AG08395 (cell line): ENCODE results near the gene LCAT.
A peak's percentile ranks its signal among the peaks of the same experiment; 100 is the strongest.
"Not testable (repeated sequence)": the region's sequence is repeated elsewhere in the genome, so short reads cannot be mapped to it uniquely, and the experiment has no call there.

Source experiments
- DNase-seq: peaks from one replicate; pipeline ENCODE4 v3.0.0; 2012; ENCODE audit warnings: mixed read lengths, low spot score

LCAT gene

GRCh38 chr16:67946966-67947558, 3.1 kb upstream of the LCAT start:
- DNase-seq = no peak

DNA sequence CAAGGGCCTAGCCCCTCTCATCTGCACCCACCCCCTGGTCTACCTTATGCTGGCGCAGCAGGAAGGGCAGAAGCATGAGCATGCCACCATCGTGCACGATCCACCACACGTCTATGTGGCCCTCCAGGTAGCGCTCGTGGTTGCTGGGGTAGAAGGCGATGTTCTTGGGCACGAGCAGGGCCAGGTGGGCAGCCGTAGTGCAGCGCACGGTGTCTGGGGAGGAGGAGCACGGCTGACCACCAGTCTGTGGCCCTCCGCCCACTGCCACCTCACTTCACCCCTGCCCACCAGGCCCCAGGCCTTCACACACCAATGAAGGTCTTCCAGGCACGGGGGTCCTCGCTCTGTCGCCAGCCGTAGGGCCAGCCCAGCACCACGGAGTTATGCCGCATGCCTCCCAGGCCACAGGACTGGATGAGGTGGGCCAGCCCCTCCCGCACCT, 2.2 kb upstream of the LCAT start:
- no peak for DNase-seq

- DNase-seq = no peak
These were observed 1.5 kb upstream of the LCAT start for GRCh38 chr16:67945392-67945933.

DNA sequence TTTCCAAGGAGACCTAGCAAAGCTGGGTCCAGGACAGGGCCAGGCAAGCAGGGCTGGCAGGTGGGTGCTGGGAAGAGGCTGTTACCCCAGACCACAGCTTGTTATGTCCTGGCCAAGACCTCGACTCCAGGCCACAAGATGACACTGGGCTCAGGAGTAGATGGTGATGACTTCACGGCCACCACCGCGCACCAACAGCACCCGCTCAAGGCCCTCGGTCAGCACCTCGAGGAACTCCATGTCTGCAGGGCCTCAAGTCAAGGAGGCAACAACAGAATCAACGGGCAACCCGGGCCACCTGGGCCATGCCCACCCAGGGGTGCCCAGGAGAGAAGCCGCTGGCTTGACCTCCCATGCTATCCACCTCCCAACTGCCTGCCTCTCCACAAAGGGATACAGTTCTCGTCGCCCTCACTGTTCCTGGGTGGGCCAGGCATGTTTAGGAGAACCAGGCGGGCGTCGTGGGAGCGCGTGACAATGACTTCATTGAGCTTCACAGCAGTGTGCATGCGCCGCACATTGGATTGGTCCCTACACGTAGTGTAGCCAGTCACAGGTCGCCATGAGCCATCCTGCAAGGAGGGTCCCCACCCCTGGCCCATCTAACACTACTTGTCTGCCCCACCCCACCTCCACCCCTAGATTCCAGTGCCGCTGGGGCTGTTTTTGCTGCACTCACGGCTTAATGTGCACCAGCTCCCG, 921 bp upstream of the LCAT start:
- DNase-seq = no peak

DNA sequence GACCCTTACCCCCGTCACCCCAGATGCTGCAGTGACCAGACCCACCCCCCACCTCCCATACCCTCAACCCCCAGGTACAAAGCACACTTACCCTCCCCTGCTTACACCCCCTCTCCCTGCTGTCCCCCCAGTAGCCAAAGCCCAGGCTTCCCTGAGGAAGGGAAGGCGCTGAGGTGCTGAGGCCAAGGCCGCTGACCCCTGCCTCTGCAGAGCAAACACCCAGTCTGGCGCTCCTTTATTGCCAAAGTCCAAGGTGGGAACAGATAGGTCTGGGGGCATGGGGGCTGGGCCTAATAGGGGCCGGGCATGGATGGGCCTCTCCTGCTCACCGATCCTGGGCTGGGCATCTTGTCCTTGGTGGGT, 683 bp downstream of the LCAT start:
- no peak for DNase-seq

GRCh38 chr16:67942510-67943255, 1.2 kb downstream of the LCAT start:
- no peak for DNase-seq

- peak; percentile 50 for DNase-seq
These were observed 1.8 kb downstream of the LCAT start for GRCh38 chr16:67942200-67942509.

- no peak for DNase-seq
These were observed 2.3 kb downstream of the LCAT start for GRCh38 chr16:67941469-67942199.

DNA sequence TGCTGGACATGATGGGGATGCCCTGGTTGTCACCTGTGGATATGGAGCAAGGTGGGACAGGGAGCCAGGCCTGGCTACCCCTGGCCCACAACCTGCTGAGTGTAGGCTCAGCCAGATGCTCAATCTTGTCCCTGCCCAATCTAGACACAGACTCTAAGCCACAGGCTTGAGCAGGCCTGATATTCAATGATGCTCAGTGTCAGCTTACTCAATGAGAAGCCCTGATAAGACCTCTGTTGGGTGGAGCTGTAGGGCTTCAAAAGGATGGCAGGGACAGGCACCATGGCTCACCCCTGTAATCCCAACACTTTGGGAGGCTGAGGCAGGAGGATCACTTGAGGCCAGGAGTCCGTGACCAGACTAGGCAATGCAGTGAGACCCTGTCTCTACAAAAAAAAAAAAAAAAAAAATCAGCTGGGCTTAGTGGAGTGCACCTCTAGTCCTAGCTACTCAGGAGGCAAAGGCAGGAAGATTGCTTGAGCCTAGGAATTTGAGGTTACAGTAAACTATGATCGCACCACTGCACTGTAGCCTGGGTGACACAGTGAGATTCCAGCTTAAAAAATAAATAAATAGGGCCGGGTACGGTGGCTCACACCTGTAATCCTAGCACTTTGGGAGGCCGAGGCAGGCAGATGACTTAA, 3.4 kb downstream of the LCAT start:
- no peak for DNase-seq

DNA sequence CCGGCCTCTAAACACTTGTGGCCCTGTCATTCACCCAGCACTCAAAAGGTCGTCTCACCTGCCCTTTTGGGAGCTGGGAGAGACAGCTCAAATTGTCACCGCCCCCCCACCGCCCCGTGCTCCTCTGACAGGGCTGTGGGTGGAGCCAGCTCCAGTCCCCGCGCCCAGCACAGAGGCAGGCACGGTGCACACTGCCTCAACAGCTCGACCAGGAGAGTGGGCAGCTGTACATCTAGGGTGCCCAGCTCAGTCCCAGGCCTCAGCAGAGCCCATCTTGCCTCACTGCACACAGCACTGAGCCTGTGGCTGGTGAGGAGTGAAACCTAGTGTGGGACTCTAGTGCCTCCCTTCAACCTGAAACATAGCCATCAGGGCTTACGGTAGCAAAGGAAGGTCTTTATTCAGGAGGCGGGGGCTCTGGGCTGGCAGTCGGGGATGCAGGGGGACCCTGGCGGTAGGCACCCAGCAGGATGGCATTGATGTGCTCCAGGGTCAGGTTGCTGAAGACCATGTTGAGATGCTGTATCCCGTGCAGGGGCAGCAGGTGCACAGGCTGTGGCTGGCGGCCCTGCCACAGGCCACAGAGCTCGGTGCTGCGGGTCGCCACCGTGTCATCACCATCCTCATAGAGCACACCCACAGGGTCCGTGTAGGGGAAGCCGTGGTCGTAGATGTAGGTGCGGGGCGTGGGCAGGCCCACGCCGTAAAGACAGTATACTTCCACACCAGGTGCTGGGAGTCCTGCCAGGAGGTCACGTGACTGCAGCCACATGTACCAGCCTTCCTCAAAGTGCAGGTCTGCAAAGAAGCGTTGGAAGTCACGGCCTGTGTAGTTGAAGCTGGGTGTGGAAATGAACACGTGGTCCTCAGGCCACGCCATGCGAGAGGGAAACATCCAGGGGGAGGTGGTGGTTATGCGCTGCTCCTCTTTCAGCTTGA, 4.1 kb downstream of the LCAT start:
- no peak for DNase-seq

DNA sequence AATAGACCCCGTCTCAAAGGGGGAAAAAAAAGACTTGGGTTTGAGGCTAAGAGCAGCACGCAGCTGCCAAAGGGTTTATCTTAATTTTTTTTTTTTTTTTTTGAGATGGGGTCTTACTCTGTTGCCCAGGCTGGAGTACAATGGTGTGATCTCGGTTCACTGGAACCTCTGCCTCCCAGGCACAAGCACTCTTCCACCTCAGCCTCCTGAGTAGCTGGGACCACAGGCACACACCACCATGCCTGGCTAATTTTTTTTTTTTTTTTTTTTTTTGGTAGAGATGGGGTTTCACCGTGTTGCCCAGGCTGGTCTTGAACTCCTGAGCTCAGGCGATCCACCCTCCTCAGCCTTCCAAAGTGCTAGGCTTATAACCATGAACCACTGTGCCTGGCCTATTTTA, 6.2 kb downstream of the LCAT start:
- DNase-seq = not testable (repeated sequence)

GRCh38 chr16:67936880-67937605, 6.9 kb downstream of the LCAT start:
- no peak for DNase-seq

DNA sequence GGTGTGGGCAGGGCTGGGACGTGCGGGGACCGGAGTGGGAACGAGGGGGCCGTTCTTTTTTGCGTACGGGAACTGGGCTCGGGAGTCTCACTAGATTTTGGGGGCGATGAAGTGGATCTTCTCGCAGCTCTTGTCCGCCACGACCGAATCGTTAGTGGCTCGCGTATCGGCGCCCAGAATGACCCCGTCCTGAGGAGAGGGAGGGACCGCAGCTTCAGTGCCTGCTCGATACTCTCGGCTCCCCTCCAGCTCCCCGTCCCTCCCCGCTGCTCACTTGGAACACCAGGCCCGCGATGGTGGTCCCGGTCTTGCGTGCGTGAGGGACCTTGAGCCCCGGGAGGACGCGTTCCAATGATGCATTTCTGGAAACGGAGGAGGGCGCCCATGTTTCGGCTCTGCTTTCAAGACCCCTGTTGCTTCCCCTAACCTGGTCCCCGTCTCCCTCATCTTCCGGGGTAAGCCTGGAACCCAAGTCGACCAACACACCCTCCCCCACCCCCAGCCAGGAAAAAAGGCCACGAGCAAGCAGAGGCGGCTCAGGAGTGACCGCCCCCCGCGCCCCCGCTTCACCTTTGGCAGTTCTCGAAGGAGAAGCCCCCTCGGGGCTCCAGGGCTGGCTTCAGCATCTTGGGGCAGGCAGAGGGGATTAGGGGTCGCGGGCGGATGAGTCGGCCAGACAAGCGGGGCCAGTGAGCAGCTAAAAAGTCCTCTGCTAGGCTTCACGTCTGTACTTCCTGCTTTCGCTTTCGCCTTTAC, 7.6 kb downstream of the LCAT start, which contains the start of gene PSMB10:
Gene PSMB10, minus strand, starts transcription at position 727 of the 756 bp plus-strand sequence. Its CDS starts 101 bp downstream, at position 626.
- peak; percentile 74 for DNase-seq

- peak; percentile 98 for DNase-seq
These were observed 8.4 kb downstream of the LCAT start for GRCh38 chr16:67935402-67936123.

- DNase-seq = no peak
These were observed 8.9 kb downstream of the LCAT start for GRCh38 chr16:67935101-67935401.

GRCh38 chr16:67934306-67935100, 9.4 kb downstream of the LCAT start:
- no peak for DNase-seq

DNA sequence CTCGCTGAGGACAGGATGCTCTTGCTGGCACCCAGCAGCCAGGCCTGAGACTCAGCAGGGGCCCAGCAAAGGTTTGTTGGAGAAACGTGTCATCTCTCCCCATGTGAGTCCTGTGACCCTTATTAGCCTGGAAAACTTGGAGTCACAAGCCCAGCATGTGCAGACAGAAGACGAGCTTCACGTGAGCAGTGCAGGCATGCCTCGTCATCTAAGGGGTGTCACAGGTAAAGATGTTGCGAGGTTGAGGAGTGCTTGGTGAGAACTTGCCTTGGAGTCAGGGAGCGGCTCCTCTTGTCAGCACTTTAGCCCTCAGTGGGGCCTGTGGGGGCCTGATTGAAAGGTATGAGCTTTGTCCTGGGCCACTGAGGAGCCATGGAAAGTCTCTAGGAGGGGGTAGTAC, 10.1 kb downstream of the LCAT start:
- no peak for DNase-seq

- DNase-seq = no peak
These were observed 11.5 kb downstream of the LCAT start for GRCh38 chr16:67932462-67932840.
